A549 (cell line): ENCODE results near the gene CAMK2N2. TPM values are rescaled to one million over a fixed set of nuclear protein-coding genes. Genes with fewer than 3 reads are reported as not detected.
A peak's percentile ranks its signal among the peaks of the same experiment; 100 is the strongest.

Source experiments
- ATAC-seq, 2 experiments: fragments of 200-7000 bp in 1 of 2; fragments of >200 bp in 1 of 2; cut with Nextera tagmentation in 1 of 2; cut with Tn5 transposase in 1 of 2; 3 replicates each; pipeline versions ENCODE4 v1.8.0 to v1.9.1; 2018 to 2020; ENCODE audit warnings: mild to moderate bottlenecking in 1 of 2, moderate library complexity in 1 of 2
- CTCF ChIA-PET: fragments of 300-600 bp; sonication (Branson Sonifier 250); formaldehyde crosslinking; extraction: SDS; loops from one replicate; lab custom pipeline; 2021; ENCODE audit warnings: antibody characterized with exemption, inconsistent platforms; lab: Yijun Ruan, JAX
- POLR2A ChIA-PET: fragments of 350-600 bp; formaldehyde crosslinking; extraction: SDS; loops from one replicate; lab custom pipeline; 2021; ENCODE audit warnings: antibody characterized with exemption, inconsistent platforms; lab: Yijun Ruan, JAX
- DNase-seq, 2 experiments: peaks; one replicate each; pipeline versions ENCODE4 v3.0.0 to v3.0.0-alpha.2; 2011 to 2016; ENCODE audit warnings: low read depth in 1 of 2, low spot score in 1 of 2
- FAIRE-seq: peaks from 2 replicates; lab custom pipeline; 2011; peaks lifted over from hg19 to GRCh38; lab: Jason Lieb, UNC
- H3K27ac ChIP-seq, 2 experiments: fragments of >200 bp; sonication (Bioruptor Twin); formaldehyde crosslinking; 3 replicates each; pipeline ENCODE4 v1.5.1; 2016 to 2017
- H3K4me1 ChIP-seq: fragments of >200 bp; sonication (Bioruptor Twin); formaldehyde crosslinking; 3 replicates; pipeline ENCODE4 v1.6.1; 2016
- H3K4me2 ChIP-seq: fragments of >200 bp; sonication (Bioruptor Twin); formaldehyde crosslinking; 3 replicates; pipeline ENCODE4 v1.6.1; 2016
- H3K4me3 ChIP-seq: fragments of >200 bp; sonication (Bioruptor Twin); formaldehyde crosslinking; 3 replicates; pipeline ENCODE4 v1.5.1; 2016
- H3K9me3 ChIP-seq: fragments of >200 bp; sonication (Bioruptor Twin); formaldehyde crosslinking; 3 replicates; pipeline ENCODE4 v1.6.1; 2016
- ATOH8 ChIP-seq: fragments of 250-450 bp; sonication (Bioruptor Pico); IDR thresholded peaks from 2 replicates; pipeline ENCODE4 v1.5.0; 2020; ENCODE audit warnings: low read depth, mild to moderate bottlenecking, moderate library complexity
- BHLHE40 ChIP-seq: IDR thresholded peaks from 2 replicates; pipeline ENCODE4 v1.6.1; 2012; ENCODE audit warnings: low read depth, low read length, inconsistent platforms
- CBX2 ChIP-seq: fragments of 200-600 bp; sonication (generic); IDR thresholded peaks from 2 replicates; pipeline ENCODE4 v1.6.1; 2016; ENCODE audit warnings: low read depth, mild to moderate bottlenecking, borderline replicate concordance
- CHD2 ChIP-seq: fragments of 150-350 bp; IDR thresholded peaks from 2 replicates; pipeline ENCODE4 v1.6.1; 2014; ENCODE audit warnings: low read length; ENCODE audit not compliant: partially characterized antibody
- EHF ChIP-seq: fragments of 250-450 bp; sonication (Bioruptor Pico); IDR thresholded peaks from 2 replicates; pipeline ENCODE4 v1.5.0; 2020; ENCODE audit warnings: mild to moderate bottlenecking
- FOSB ChIP-seq: fragments of 250-450 bp; sonication (Bioruptor Pico); IDR thresholded peaks from 2 replicates; pipeline ENCODE4 v1.5.0; 2020; ENCODE audit warnings: mild to moderate bottlenecking, moderate library complexity
- FOXS1 ChIP-seq: fragments of 250-450 bp; sonication (Bioruptor Pico); IDR thresholded peaks from 2 replicates; pipeline ENCODE4 v1.5.0; 2020; ENCODE audit warnings: mild to moderate bottlenecking, moderate library complexity
- HEYL ChIP-seq: fragments of 250-450 bp; sonication (Bioruptor Pico); IDR thresholded peaks from 2 replicates; pipeline ENCODE4 v1.8.0; 2021; ENCODE audit warnings: mild to moderate bottlenecking, moderate library complexity
- HOXA7 ChIP-seq: fragments of 250-450 bp; sonication (Bioruptor Pico); IDR thresholded peaks from 2 replicates; pipeline ENCODE4 v1.5.0; 2020; ENCODE audit warnings: mild to moderate bottlenecking, moderate library complexity
- KDM1A ChIP-seq: fragments of 200-600 bp; sonication (generic); IDR thresholded peaks from 2 replicates; pipeline ENCODE4 v1.6.1; 2016; ENCODE audit warnings: low read depth, mild to moderate bottlenecking
- MAX ChIP-seq: IDR thresholded peaks from 2 replicates; pipeline ENCODE4 v1.6.1; 2012
- NFE2L2 ChIP-seq: fragments of 150-350 bp; conservative IDR thresholded peaks from 2 replicates; pipeline ENCODE4 v1.6.1; 2014; ENCODE audit warnings: low read length
- REST ChIP-seq: fragments of 200-600 bp; sonication (generic); IDR thresholded peaks from 2 replicates; pipeline ENCODE4 v1.6.1; 2016; ENCODE audit warnings: antibody characterized with exemption, mild to moderate bottlenecking, moderate library complexity
- RNF2 ChIP-seq: fragments of 200-600 bp; sonication (generic); IDR thresholded peaks from 2 replicates; pipeline ENCODE4 v1.6.1; 2016; ENCODE audit warnings: low read depth, mild to moderate bottlenecking, antibody characterized with exemption, moderate library complexity, borderline replicate concordance
- ZFP36 ChIP-seq: fragments of 450-650 bp; IDR thresholded peaks from 2 replicates; pipeline ENCODE4 v1.6.1; 2014; ENCODE audit warnings: borderline replicate concordance; ENCODE audit not compliant: partially characterized antibody
- WGBS: methylation state at CpG from one replicate; pipeline ENCODE4 v1.1.6; 2017; ENCODE audit errors: missing lambda C conversion rate; 5-methylcytosine and 5-hydroxymethylcytosine counted together
- polyA plus RNA-seq, 4 experiments: library from polyadenylated mRNA; depleted of rRNA in 3 of 4; stranded (reverse); fragments of >200 nt; fragmentation: RNase III in 1 of 4; extraction: RNeasy Plus Mini Kit Qiagen cat#74134 plus additional on column Dnase treatment in 1 of 4; gene quantifications; 2 replicates in 3 of 4; 3 replicates in 1 of 4; pipeline ENCODE4 v1.2.3, GENCODE V29; 2011 to 2017

The CAMK2N2 gene
- polyA plus RNA-seq, 2 of the 4 experiments (the other 2 are of a cell fraction), result 0.05 to 0.71 TPM

- CTCF ChIA-PET, result interaction anchor here (1.4 to 1.9 kb wide), 2 partner anchors 18 to 55 kb away, joined by 3 to 7 read pairs; partner anchors contain the start of gene EEF1AKMT4
- POLR2A ChIA-PET, result no interaction called here
Measured at GRCh38 chr3:184231671-184232070, 29.7 kb downstream of the CAMK2N2 start.

GRCh38 chr3:184230603-184231528 is 30.5 kb downstream of the CAMK2N2 start:
- ATAC-seq (no peak), DNase-seq (no peak), FAIRE-seq (no peak)
- no peaks in the 10 kb centered on the region for H3K9me3 ChIP-seq
- ChIA-PET POLR2A (no interaction called here), CTCF (interaction anchor here (0.8 to 5.5 kb wide), 7 partner anchors 8 to 86 kb away, joined by 3 to 44 read pairs (median 4); partner anchors contain the start of gene EEF1AKMT4)
- peak overlapping the region; percentile 96 for H3K4me2 ChIP-seq
- H3K4me3 ChIP-seq, result peak overlapping the region; percentile 59
- TF ChIP-seq HEYL (CRISPR knock-in tag) (no peak), ZFP36 (no peak)
- WGBS, result 85% methylated on average over 32 of the region's 79 CpGs
- H3K4me1 ChIP-seq, result peaks cover 7% of the 10 kb centered on the region; the same call in 2 of the 3 replicates
- peak overlapping the region in 1 of 2 experiments; percentile 76; a peak in 3 of 6 replicates for H3K27ac ChIP-seq

More at GRCh38 chr3:184231671-184232070, 29.7 kb downstream of the CAMK2N2 start:
- DNase-seq, result no peak
- H3K4me1 ChIP-seq, result peaks cover 7% of the 10 kb centered on the region; the same call in 2 of the 3 replicates
- no peak for TF ChIP-seq ZFP36
- TF ChIP-seq, all 56 proteins: peak for 0
- whole genome bisulfite sequencing, result 92% methylated on average over 3 of the region's 3 CpGs
- H3K27ac ChIP-seq, result no peak overlapping the region
- H3K9me3 ChIP-seq, result no peaks in the 10 kb centered on the region
- ATAC-seq, result no peak
- no peak for FAIRE-seq
- H3K4me3 ChIP-seq, result no peak overlapping the region
- no peak overlapping the region for H3K4me2 ChIP-seq

- ATAC-seq (peak in 1 of 2 experiments; percentile 28; a peak in 3 of 6 replicates), DNase-seq (no peak), FAIRE-seq (no peak)
- Histone ChIP-seq H3K4me2 (peak overlapping the region; percentile 96), H3K4me1 (peaks cover 7% of the 10 kb centered on the region; the same call in 2 of the 3 replicates), H3K27ac (peak overlapping the region; percentile 46 to 76; a peak in 4 of 6 replicates), H3K9me3 (no peaks in the 10 kb centered on the region)
- 0% methylated on average over 12 of the region's 61 CpGs for WGBS
- ChIA-PET CTCF (interaction anchor here (0.8 to 5.5 kb wide), 6 partner anchors 8 to 85 kb away, joined by 3 to 44 read pairs (median 4); partner anchors contain the start of gene EEF1AKMT4), POLR2A (no interaction called here)
- no peak for TF ChIP-seq BHLHE40
- no peak for TF ChIP-seq CHD2
- TF ChIP-seq HOXA7 (CRISPR knock-in tag), result no peak
- no peak for TF ChIP-seq HEYL (CRISPR knock-in tag)
- TF ChIP-seq RNF2, result 0 out of 2 replicates have a peak, but pooled peaks have one; percentile 34
- TF ChIP-seq KDM1A, result no peak
- TF ChIP-seq, all 56 proteins: peak for 1
- peak overlapping the region; percentile 59 for H3K4me3 ChIP-seq
Measured at GRCh38 chr3:184230081-184230602, 31.2 kb downstream of the CAMK2N2 start.

- POLR2A ChIA-PET, result no interaction called here
- H3K9me3 ChIP-seq, result no peaks in the 10 kb centered on the region
- DNase-seq (peak; percentile 57 to 80), FAIRE-seq (no peak), ATAC-seq (peak; percentile 80 to 94)
- TF ChIP-seq ATOH8 (no peak), MAX (0 out of 2 replicates have a peak, but pooled peaks have one; percentile 20), FOSB (CRISPR knock-in tag) (no peak), CBX2 (no peak), REST (no peak), NFE2L2 (no peak), FOXS1 (no peak), EHF (CRISPR knock-in tag) (no peak)
- H3K27ac ChIP-seq, result peak within 1 kb of the TSS; percentile 46 to 76; a peak in 4 of 6 replicates
- peak within 1 kb of the TSS; percentile 96 for H3K4me2 ChIP-seq
- H3K4me3 ChIP-seq, result peak within 1 kb of the TSS; percentile 59
- peaks cover 6% of the 10 kb centered on the region; the same call in 2 of the 3 replicates for H3K4me1 ChIP-seq
- WGBS, result under 1% methylated on average over 24 of the region's 66 CpGs
- CTCF ChIA-PET, result interaction anchor here (0.8 to 5.5 kb wide), 8 partner anchors 9 to 84 kb away, joined by 4 to 44 read pairs (median 6); partner anchors contain the start of genes ALG3 and EEF1AKMT4
Measured at GRCh38 chr3:184229394-184230080, 31.8 kb downstream of the CAMK2N2 start, which contains the start of gene VWA5B2. VWA5B2 (plus strand) TSS chr3:184229585; CDS start chr3:184230529, 944 bp downstream.
